H1 (cell line): ENCODE measurements around the gene TMSB15C.

Experiments
- GTF2F1 ChIP-seq: IDR thresholded peaks from 2 replicates; pipeline ENCODE4 v1.6.1; 2012; ENCODE audit warnings: low read depth, low read length, improper control_type of control experiment, borderline replicate concordance
- JUND ChIP-seq: IDR thresholded peaks from 2 replicates; pipeline ENCODE4 v1.6.1; 2011; ENCODE audit warnings: mild to moderate bottlenecking, improper control_type of control experiment, low read length
- KDM1A ChIP-seq: fragments of 200-600, 300-600 bp; sonication (generic); IDR thresholded peaks from 2 replicates; pipeline ENCODE4 v1.7.1; 2016; ENCODE audit warnings: mild to moderate bottlenecking, low read length, borderline replicate concordance
- POLR2A ChIP-seq, 2 experiments: IDR thresholded peaks; 1 replicate in 1 of 2; 2 replicates in 1 of 2; pipeline ENCODE4 v1.6.1; 2011; ENCODE audit warnings: low read depth in 2 of 2, low read length in 2 of 2, mild to moderate bottlenecking in 2 of 2; ENCODE audit errors: control extremely low read depth in 1 of 2
- POLR2AphosphoS5 ChIP-seq: IDR thresholded peaks from 2 replicates; pipeline ENCODE4 v1.6.1; 2011; ENCODE audit warnings: low read depth, low read length
- RAD21 ChIP-seq, 2 experiments: IDR thresholded peaks in 1 of 2; conservative IDR thresholded peaks in 1 of 2; 2 replicates each; pipeline ENCODE4 v1.6.1; 2011; ENCODE audit warnings: low read depth in 2 of 2, low read length in 2 of 2, improper control_type of control experiment in 1 of 2, inconsistent platforms in 1 of 2, mild to moderate bottlenecking in 1 of 2, moderate library complexity in 1 of 2
- RXRA ChIP-seq: IDR thresholded peaks from 2 replicates; pipeline ENCODE4 v1.6.1; 2011; ENCODE audit warnings: low read depth, mild to moderate bottlenecking, low read length, moderate library complexity; ENCODE audit not compliant: insufficient read depth
- SP1 ChIP-seq: IDR thresholded peaks from 2 replicates; pipeline ENCODE4 v1.6.1; 2011; ENCODE audit warnings: low read depth, low read length
- TAF1 ChIP-seq: IDR thresholded peaks from 2 replicates; pipeline ENCODE4 v1.6.1; 2011; ENCODE audit warnings: mild to moderate bottlenecking, low read depth, low read length
- TF ChIP-seq, protein P1 (sequence below), 3 experiments: IDR thresholded peaks; 1 replicate in 2 of 3; 2 replicates in 1 of 3; pipeline versions ENCODE4 v1.5.1 to v1.6.1; 2011; ENCODE audit warnings: low read length in 3 of 3, mild to moderate bottlenecking in 3 of 3, inconsistent platforms in 2 of 3, low read depth in 1 of 3, moderate library complexity in 1 of 3; ENCODE audit not compliant: insufficient read depth in 1 of 3; ENCODE audit errors: control extremely low read depth in 1 of 3
- TF ChIP-seq, protein P2 (sequence below): IDR thresholded peaks from 2 replicates; pipeline ENCODE4 v1.6.1; 2011; ENCODE audit warnings: low read length, improper control_type of control experiment

DNA sequence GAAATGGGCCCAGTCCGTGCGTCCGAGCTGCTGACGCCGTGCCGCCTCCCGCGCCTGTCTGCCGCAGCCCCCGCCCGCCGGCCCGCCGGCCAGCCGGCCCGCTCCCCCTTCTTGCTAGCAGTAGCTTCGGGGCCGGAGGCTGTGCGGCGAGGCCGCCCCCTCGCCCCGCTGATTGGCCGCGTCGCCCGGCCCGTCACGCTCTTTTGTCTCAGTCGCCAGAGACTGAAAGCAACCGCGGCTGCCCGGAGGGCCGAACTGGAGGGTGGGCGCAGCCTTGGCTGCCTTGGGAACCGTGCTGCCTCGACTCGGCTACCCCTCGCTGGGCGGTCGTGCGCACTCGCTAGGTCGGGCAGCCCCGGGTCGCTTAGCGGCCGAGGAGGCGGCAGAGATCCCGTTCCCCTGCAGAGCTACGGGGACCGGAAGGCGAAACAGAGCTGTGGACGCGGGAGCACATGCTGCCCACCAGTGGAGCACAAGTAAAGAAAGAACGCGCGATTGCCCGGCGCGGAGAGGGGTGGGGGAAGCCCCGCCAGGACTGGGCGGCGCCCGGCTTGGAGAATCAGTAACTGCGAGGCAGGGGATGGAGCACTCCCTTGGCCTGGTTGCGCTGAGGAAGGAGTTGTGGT lies 36.4 kb upstream of the TMSB15C start, which contains the start of gene ZCCHC18:
- TF ChIP-seq, protein P1, sequence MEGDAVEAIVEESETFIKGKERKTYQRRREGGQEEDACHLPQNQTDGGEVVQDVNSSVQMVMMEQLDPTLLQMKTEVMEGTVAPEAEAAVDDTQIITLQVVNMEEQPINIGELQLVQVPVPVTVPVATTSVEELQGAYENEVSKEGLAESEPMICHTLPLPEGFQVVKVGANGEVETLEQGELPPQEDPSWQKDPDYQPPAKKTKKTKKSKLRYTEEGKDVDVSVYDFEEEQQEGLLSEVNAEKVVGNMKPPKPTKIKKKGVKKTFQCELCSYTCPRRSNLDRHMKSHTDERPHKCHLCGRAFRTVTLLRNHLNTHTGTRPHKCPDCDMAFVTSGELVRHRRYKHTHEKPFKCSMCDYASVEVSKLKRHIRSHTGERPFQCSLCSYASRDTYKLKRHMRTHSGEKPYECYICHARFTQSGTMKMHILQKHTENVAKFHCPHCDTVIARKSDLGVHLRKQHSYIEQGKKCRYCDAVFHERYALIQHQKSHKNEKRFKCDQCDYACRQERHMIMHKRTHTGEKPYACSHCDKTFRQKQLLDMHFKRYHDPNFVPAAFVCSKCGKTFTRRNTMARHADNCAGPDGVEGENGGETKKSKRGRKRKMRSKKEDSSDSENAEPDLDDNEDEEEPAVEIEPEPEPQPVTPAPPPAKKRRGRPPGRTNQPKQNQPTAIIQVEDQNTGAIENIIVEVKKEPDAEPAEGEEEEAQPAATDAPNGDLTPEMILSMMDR (IDR thresholded peaks at IDR 0.05; ENCODE audit: control extremely low read depth in 1 of 3, insufficient read depth in 1 of 3, low read depth in 1 of 3, low read length in 3 of 3) = no peak
- TF ChIP-seq RAD21 (IDR thresholded peaks at IDR 0.05 in 1 of 2, conservative IDR thresholded peaks at IDR 0.05 in 1 of 2; ENCODE audit: low read depth in 2 of 2, low read length in 2 of 2) = no peak
- TF ChIP-seq RXRA = no peak
- TF ChIP-seq GTF2F1 = no peak
- no peak for TF ChIP-seq SP1
- TF ChIP-seq TAF1 = peak; percentile 66; the same call in 1 of the 2 replicates
- TF ChIP-seq JUND = no peak
- TF ChIP-seq KDM1A = no peak
- TF ChIP-seq, protein P2, sequence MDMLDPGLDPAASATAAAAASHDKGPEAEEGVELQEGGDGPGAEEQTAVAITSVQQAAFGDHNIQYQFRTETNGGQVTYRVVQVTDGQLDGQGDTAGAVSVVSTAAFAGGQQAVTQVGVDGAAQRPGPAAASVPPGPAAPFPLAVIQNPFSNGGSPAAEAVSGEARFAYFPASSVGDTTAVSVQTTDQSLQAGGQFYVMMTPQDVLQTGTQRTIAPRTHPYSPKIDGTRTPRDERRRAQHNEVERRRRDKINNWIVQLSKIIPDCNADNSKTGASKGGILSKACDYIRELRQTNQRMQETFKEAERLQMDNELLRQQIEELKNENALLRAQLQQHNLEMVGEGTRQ = no peak
- TF ChIP-seq POLR2A (IDR thresholded peaks at IDR 0.05; ENCODE audit: control extremely low read depth in 1 of 2, low read depth in 2 of 2, low read length in 2 of 2) = peak; percentile 67 to 71
- peak; percentile 40; the same call in 1 of the 2 replicates for TF ChIP-seq POLR2AphosphoS5
